ENCODE measurements around the gene JMJD8.

JMJD8 gene

DNA sequence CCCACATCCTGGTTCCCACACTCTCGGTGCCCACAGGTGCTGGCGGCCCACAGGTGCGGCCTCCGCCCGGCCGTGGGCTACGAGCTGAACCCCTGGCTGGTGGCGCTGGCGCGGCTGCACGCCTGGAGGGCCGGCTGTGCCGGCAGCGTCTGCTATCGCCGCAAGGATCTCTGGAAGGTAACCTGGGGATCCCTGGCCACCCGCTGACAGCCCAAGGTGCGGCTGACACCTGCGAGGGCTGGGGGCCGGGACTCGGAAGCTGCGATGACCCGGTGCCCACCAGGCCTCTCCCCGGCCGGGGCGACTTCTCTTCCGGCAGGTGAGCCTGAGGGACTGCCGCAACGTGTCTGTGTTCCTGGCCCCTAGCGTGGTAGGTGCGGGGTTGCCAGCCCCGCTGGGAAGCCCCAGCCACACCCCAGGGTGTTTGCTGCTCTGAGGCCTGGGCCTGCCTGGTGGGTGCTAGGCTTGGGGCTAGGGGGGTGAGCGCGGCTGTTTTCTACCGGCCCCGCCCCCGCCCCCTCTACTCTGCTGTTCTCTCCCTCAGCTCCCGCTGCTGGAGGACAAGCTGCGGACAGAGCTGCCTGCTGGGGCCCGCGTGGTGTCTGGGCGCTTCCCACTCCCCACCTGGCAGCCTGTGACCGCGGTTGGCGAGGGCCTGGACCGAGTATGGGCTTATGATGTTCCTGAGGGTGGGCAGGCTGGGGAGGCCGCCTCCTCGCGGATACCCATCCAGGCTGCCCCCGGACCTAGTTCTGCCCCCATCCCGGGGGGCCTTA, 37.8 kb upstream of the JMJD8 start:
- DNase-seq = no peak

GRCh38 chr16:720990-721764, 37.0 kb upstream of the JMJD8 start, which contains the start of gene ANTKMT:
Gene ANTKMT, plus strand, starts transcription at chr16:721146. Its CDS starts 129 bp downstream, at chr16:721275.
- DNase-seq = peak; percentile 86

- DNase-seq = peak; percentile 66
Observed at GRCh38 chr16:720447-720989, 36.4 kb upstream of the JMJD8 start.

DNA sequence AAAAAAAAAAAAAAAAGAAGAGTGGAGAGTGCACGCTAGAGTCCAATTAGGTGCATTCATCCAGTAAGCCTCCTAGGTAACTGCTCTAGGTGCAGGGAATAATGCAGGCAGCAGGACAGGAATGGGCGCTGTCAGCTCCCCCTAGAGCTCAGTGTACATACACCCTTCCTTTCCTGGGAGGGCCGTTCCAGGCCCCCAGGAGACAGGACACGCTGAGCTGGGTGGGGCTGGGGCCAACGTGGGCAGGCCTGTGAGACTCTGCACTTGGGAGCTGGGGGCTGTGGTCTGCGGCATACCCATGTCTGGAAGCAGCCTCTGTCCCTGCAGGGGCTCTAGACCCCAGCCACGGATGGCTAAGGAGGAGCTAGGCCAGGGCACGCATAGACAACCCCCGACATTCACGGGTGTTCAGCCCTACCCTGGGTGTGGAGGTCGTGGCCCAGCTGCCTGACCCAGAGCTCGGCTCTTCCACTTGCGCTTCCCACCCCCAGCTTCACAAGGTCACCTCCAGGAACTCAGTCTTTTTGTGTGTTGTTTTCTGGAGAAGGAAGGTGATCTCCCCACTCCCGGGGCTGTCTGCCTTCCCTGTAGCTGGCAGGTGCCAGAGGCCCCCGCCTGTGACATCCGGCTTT, 35.8 kb upstream of the JMJD8 start:
- DNase-seq = no peak

DNA sequence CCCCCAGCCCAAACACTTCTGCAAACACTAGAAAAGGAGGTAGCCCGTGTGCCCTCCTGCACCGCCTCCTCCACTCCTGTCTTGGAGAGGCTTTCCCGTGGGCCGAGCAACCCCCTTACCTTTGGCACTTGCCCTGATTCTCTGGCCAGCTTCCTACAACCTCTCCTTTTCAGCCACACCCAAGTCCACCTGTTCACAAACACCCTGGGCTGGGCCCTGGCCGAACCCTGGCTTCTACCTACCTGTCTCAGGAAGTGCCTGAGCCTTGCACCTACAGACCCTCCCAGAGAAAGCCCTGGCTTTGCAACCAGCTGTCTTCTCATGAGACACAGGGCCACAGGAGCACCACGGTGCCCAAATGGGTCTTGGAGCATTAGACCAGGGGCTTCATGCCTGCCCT, 34.8 kb upstream of the JMJD8 start:
- DNase-seq = no peak

DNA sequence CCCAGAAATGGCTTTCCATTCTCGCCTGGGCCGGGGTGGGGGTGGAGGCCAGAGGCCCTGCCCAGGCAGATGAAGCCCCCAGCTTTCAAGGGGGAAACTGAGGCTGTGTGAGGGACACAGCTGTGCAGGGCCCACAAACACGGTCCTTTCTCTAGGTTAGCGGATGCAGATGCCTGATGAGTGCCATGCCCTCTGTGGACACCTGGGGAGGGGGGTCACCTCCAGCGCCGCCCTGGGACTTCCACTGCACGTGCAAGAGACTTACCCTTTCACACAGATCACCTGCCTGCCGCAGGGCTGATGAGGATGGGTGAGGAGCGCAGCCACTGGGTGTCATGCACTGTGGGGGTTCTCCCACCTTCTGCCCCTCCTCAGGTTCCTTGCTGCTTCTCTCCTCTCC, 34.3 kb upstream of the JMJD8 start:
- no peak for DNase-seq

- DNase-seq = no peak
Observed at GRCh38 chr16:717450-718245, 33.5 kb upstream of the JMJD8 start.

DNA sequence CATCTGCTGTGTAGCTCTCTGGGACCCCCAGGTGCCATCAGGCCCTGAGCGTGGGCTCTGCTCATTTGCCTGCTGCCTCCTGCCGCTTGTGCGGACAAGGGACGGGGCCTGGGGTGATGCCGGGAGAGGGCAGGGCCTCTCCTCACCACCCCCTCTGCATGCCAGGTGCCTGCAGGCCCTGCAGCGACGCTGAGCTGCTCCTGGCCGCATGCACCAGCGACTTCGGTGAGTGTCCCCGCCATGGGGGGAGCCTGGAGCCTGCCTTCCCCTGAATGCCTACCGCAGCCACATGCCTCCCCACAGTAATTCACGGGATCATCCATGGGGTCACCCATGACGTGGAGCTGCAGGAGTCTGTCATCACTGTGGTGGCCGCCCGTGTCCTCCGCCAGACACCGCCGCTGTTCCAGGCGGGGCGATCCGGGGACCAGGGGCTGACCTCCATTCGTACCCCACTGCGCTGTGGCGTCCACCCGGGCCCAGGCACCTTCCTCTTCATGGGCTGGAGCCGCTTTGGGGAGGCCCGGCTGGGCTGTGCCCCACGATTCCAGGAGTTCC, 32.7 kb upstream of the JMJD8 start:
- no peak for DNase-seq

- DNase-seq = no peak
Observed at GRCh38 chr16:716200-716568, 32.0 kb upstream of the JMJD8 start.

DNA sequence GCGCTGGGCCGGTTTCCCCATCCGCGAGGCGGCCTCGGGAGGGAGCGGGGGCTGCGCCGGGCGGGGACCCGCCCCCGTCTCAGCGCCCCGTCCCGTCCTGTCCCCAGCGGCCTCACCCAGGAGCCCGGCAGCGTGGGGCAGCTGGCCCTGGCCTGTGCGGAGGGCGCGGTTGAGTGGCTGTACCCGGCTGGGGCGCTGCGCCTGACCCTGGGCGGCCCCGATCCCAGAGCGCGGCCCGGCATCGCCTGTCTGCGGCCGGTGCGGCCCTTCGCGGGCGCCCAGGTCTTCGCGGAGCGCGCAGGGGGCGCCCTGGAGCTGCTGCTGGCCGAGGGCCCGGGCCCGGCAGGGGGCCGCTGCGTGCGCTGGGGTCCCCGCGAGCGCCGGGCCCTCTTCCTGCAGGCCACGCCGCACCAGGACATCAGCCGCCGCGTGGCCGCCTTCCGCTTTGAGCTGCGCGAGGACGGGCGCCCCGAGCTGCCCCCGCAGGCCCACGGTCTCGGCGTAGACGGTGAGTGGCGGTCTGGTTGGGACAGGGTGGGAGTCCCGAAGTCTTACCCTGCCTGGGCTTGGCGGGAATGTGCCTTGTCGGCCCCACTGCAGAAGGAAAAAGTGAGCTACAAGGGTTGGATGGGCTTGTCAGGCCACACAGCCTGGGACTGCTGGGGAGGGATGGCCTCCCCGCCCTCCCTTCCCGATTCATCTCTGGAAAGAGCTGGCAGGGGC, 31.5 kb upstream of the JMJD8 start:
- DNase-seq = no peak

- DNase-seq = peak; percentile 89
Observed at GRCh38 chr16:714558-715476, 30.7 kb upstream of the JMJD8 start, which contains the start of gene METRN. Gene METRN, plus strand, starts transcription at chr16:715118. Its CDS starts 172 bp downstream, at chr16:715290.

GRCh38 chr16:714079-714478, 29.9 kb upstream of the JMJD8 start:
- no peak for DNase-seq

GRCh38 chr16:712740-713250, 28.7 kb upstream of the JMJD8 start:
- peak; percentile 58 for DNase-seq

- DNase-seq = peak; percentile 78
Observed at GRCh38 chr16:711548-712320, 27.6 kb upstream of the JMJD8 start.

DNA sequence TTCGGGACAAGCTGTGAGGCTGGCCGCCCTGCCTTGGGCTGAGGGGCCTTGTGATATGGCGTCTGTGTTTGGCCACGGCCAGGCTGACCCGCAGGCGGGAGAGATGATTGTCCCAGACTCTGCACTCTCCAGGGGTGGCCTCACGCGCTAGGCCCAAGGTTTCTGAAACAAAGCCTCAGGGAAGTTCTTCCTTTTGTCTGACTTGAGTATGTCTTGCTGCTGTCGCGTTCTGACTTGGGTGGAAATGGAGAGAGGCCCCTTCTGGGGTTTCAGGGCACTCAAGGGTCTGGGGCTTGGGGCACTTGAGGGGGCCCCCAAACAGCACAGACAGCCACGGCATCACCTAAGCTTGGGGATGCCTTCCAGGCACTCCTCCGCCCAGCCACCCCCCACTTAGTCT, 26.9 kb upstream of the JMJD8 start:
- DNase-seq = no peak

DNA sequence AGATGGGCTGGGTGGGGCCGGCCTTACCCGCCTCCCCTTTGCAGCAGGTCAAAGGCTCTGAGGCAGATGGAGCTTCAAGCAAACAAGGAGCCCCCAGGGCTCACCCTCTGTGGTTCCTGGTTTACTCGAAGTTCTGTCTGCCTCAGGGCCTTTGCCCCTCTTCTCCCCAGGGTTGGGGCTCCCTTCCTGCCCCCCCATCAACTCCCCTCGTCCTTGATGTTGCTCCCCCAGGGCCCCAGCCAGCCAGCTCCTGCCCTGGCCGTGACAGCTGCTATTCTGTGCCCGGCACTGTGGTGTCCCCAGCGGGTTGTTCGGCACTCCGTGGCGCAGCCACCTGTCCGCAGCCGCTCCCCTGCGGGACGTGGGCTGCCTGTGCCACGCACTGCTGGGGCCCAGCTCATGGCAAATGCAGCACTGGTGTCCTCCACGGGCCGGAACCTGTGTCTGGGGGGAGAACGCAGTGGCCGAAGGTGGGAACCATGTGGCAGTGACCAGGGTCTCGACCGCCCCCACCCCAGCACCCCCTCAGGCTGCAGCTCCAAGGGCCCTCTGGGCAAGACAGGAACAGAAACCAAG, 26.5 kb upstream of the JMJD8 start:
- DNase-seq = no peak

- DNase-seq = no peak
Observed at GRCh38 chr16:709566-710499, 25.7 kb upstream of the JMJD8 start.

DNA sequence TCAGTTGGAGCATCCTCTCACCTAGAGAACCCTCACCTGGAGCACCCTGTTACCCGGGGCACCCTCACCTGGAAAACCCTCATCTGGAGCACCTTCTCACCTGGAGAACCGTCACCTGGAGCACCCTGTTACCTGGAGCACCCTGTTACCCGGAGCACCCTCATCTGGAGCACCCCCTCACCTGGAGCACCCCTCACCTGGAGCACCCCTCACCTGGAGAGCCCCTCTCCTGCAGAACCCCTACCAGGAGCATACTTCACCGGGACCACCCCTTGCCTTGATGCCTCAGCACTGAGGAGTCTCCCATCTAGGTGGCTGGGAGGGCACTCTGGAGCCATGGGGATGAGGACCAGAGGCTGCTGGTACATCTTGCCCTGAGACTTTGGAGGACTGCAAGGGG, 24.8 kb upstream of the JMJD8 start:
- DNase-seq = no peak
